Esophagus (tissue), 2 donors: Measurements from ENCODE around the gene ETV7. TPM values are rescaled to one million over a fixed set of nuclear protein-coding genes. Genes with fewer than 3 reads are reported as not detected.
"Not testable (repeated sequence)": the region's sequence is repeated elsewhere in the genome, so short reads cannot be mapped to it uniquely, and the experiment has no call there.

ENCODE experiments used
- H3K27ac ChIP-seq, 2 donors: one replicate each; pipeline ENCODE4 v1.5.1; 2013; ENCODE audit warnings: low read depth in 2 of 2, mild to moderate bottlenecking in 2 of 2, inconsistent platforms in 1 of 2, low read length in 1 of 2, moderate library complexity in 1 of 2
- H3K27me3 ChIP-seq, 2 donors: one replicate each; pipeline ENCODE4 v1.6.1; 2013; ENCODE audit warnings: low read length in 2 of 2, control low read depth in 1 of 2, mild to moderate bottlenecking in 1 of 2; ENCODE audit not compliant: insufficient read depth in 2 of 2, control insufficient read depth in 1 of 2
- H3K36me3 ChIP-seq, 2 donors: one replicate each; pipeline ENCODE4 v1.6.1; 2013; ENCODE audit warnings: low read length in 1 of 2; ENCODE audit not compliant: control insufficient read depth in 2 of 2, insufficient read depth in 2 of 2
- H3K4me1 ChIP-seq, 2 donors: one replicate each; pipeline ENCODE4 v1.6.1; 2013; ENCODE audit warnings: low read length in 1 of 2; ENCODE audit not compliant: control insufficient read depth in 2 of 2, insufficient read depth in 2 of 2
- H3K4me3 ChIP-seq, 2 donors: one replicate each; pipeline ENCODE4 v1.5.1; 2013; ENCODE audit warnings: low read length in 2 of 2, mild to moderate bottlenecking in 2 of 2, low read depth in 1 of 2, moderate library complexity in 1 of 2
- H3K9me3 ChIP-seq, 2 donors: one replicate each; pipeline ENCODE4 v1.6.1; 2013; ENCODE audit warnings: mild to moderate bottlenecking in 2 of 2, low read depth in 1 of 2, low read length in 1 of 2, moderate library complexity in 1 of 2; ENCODE audit not compliant: control insufficient read depth in 2 of 2, insufficient read depth in 1 of 2
- WGBS, 2 donors: extraction: QIAGEN DNeasy Blood & Tissue Kit; methylation state at CpG; one replicate each; pipeline ENCODE4 v1.1.7; 2013; 5-methylcytosine and 5-hydroxymethylcytosine counted together
- polyA plus RNA-seq, 2 donors: library from polyadenylated mRNA; stranded (reverse); fragments of 200-250 nt; gene quantifications; one replicate each; pipeline ENCODE4 v1.2.3, GENCODE V29; 2013
- donor health status: healthy with polysubstance abuse.
- donor health status: Bipolar disorder and iron deficiency.

ETV7 gene
- polyA plus RNA-seq, 2 donors: 2.1 to 3.3 TPM

GRCh38 chr6:36368921-36369865 is 18.3 kb downstream of the ETV7 start:
- 86% methylated on average over 14 of the region's 14 CpGs for WGBS, 2 donors
- Histone ChIP-seq H3K36me3 (peaks cover 0 to 4% of the 10 kb centered on the region in 2 donors), H3K27me3 (no peaks in the 10 kb centered on the region), H3K27ac (no peak overlapping the region), H3K9me3 (no peaks in the 10 kb centered on the region), H3K4me3 (no peak overlapping the region), H3K4me1 (no peaks in the 10 kb centered on the region)

GRCh38 chr6:36368421-36368820 is 19.0 kb downstream of the ETV7 start:
- 72 to 76% methylated on average over 1 of the region's 1 CpG for WGBS, 2 donors
- Histone ChIP-seq H3K9me3 (no peaks in the 10 kb centered on the region), H3K27me3 (no peaks in the 10 kb centered on the region), H3K4me3 (no peak overlapping the region), H3K36me3 (peaks cover 0 to 4% of the 10 kb centered on the region in 2 donors), H3K4me1 (no peaks in the 10 kb centered on the region), H3K27ac (no peak overlapping the region)

- H3K36me3 ChIP-seq: peaks cover 0 to 4% of the 10 kb centered on the region in 2 donors
- H3K9me3 ChIP-seq: no peaks in the 10 kb centered on the region
- 88 to 90% methylated on average over 3 of the region's 3 CpGs for WGBS, 2 donors
- H3K27ac ChIP-seq: no peak overlapping the region
- H3K4me3 ChIP-seq: no peak overlapping the region
- H3K4me1 ChIP-seq: no peaks in the 10 kb centered on the region
- no peaks in the 10 kb centered on the region for H3K27me3 ChIP-seq
Measured at GRCh38 chr6:36367743-36368142, 19.7 kb downstream of the ETV7 start.

- 63 to 81% methylated on average over 14 to 18 of the region's 19 CpGs for WGBS, 2 donors
- Histone ChIP-seq H3K36me3 (peaks cover 0 to 2% of the 10 kb centered on the region in 2 donors), H3K27me3 (no peaks in the 10 kb centered on the region), H3K9me3 (no peaks in the 10 kb centered on the region), H3K4me3 (no peak overlapping the region), H3K4me1 (no peaks in the 10 kb centered on the region), H3K27ac (no peak overlapping the region)
Measured at GRCh38 chr6:36364669-36365479, 22.6 kb downstream of the ETV7 start.

GRCh38 chr6:36364061-36364635 is 23.3 kb downstream of the ETV7 start:
- not testable (repeated sequence) for H3K27me3 ChIP-seq, H3K4me1 ChIP-seq, H3K36me3 ChIP-seq, H3K4me3 ChIP-seq, H3K9me3 ChIP-seq, H3K27ac ChIP-seq
- WGBS, 2 donors: 97 to 100% methylated on average over 25 to 34 of the region's 34 CpGs

- 88 to 89% methylated on average over 13 of the region's 13 CpGs for WGBS, 2 donors
- not testable (repeated sequence) for H3K27me3 ChIP-seq
Measured at GRCh38 chr6:36363371-36363752, 24.1 kb downstream of the ETV7 start.

GRCh38 chr6:36362551-36363370 is 24.7 kb downstream of the ETV7 start:
- Histone ChIP-seq H3K4me1 (no peaks in the 10 kb centered on the region), H3K27ac (no peak overlapping the region), H3K9me3 (no peaks in the 10 kb centered on the region), H3K4me3 (no peak overlapping the region), H3K36me3 (peaks cover 0 to 2% of the 10 kb centered on the region in 2 donors), H3K27me3 (no peaks in the 10 kb centered on the region)
- WGBS, 2 donors: 87 to 91% methylated on average over 25 of the region's 25 CpGs

More at GRCh38 chr6:36363371-36363752, 24.1 kb downstream of the ETV7 start:
- H3K27ac ChIP-seq, H3K9me3 ChIP-seq, H3K4me3 ChIP-seq, H3K4me1 ChIP-seq, H3K36me3 ChIP-seq: not testable (repeated sequence)

GRCh38 chr6:36361071-36361470 is 26.4 kb downstream of the ETV7 start:
- H3K4me3 ChIP-seq: no peak overlapping the region
- no peaks in the 10 kb centered on the region for H3K9me3 ChIP-seq
- no peak overlapping the region for H3K27ac ChIP-seq
- 87 to 88% methylated on average over 11 of the region's 11 CpGs for WGBS, 2 donors
- H3K36me3 ChIP-seq: no peaks in the 10 kb centered on the region
- H3K4me1 ChIP-seq: no peaks in the 10 kb centered on the region
- no peaks in the 10 kb centered on the region for H3K27me3 ChIP-seq
